Measurements from ENCODE around the gene OR13J1.

- TF ChIP-seq CTCF (IDR thresholded peaks at IDR 0.05) = no peak
- TF ChIP-seq POLR2A (IDR thresholded peaks at IDR 0.05; ENCODE audit: low read length) = no peak
- no peak for TF ChIP-seq FOSL2 (IDR thresholded peaks at IDR 0.05)
- no peak for TF ChIP-seq FOSL2 (CRISPR knock-in tag; IDR thresholded peaks at IDR 0.05)
- TF ChIP-seq E2F6 (IDR thresholded peaks at IDR 0.05; ENCODE audit: borderline replicate concordance, low read depth) = no peak
- no peak for TF ChIP-seq REST (IDR thresholded peaks at IDR 0.05)
- no peak for TF ChIP-seq CEBPB (IDR thresholded peaks at IDR 0.05)
- no peak for TF ChIP-seq RFX5 (IDR thresholded peaks at IDR 0.05)
Measured at GRCh38 chr9:35841645-35841900, 28.6 kb downstream of the OR13J1 start.

Data from A549 (cell line).